ENCODE results near the gene STMP1.

- TF ChIP-seq CTCF (conservative IDR thresholded peaks at IDR 0.05; ENCODE audit: low read depth in 2 of 2): no peak
- TF ChIP-seq POLR2AphosphoS5 (IDR thresholded peaks at IDR 0.05; ENCODE audit: low read depth): no peak
- TF ChIP-seq EZH2 (IDR thresholded peaks at IDR 0.05; ENCODE audit: low read depth, unreplicated experiment): no peak
- TF ChIP-seq, protein P1, sequence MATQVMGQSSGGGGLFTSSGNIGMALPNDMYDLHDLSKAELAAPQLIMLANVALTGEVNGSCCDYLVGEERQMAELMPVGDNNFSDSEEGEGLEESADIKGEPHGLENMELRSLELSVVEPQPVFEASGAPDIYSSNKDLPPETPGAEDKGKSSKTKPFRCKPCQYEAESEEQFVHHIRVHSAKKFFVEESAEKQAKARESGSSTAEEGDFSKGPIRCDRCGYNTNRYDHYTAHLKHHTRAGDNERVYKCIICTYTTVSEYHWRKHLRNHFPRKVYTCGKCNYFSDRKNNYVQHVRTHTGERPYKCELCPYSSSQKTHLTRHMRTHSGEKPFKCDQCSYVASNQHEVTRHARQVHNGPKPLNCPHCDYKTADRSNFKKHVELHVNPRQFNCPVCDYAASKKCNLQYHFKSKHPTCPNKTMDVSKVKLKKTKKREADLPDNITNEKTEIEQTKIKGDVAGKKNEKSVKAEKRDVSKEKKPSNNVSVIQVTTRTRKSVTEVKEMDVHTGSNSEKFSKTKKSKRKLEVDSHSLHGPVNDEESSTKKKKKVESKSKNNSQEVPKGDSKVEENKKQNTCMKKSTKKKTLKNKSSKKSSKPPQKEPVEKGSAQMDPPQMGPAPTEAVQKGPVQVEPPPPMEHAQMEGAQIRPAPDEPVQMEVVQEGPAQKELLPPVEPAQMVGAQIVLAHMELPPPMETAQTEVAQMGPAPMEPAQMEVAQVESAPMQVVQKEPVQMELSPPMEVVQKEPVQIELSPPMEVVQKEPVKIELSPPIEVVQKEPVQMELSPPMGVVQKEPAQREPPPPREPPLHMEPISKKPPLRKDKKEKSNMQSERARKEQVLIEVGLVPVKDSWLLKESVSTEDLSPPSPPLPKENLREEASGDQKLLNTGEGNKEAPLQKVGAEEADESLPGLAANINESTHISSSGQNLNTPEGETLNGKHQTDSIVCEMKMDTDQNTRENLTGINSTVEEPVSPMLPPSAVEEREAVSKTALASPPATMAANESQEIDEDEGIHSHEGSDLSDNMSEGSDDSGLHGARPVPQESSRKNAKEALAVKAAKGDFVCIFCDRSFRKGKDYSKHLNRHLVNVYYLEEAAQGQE (IDR thresholded peaks at IDR 0.05; ENCODE audit: unreplicated experiment): no peak
- no peak for TF ChIP-seq CREB1 (CRISPR knock-in tag; IDR thresholded peaks at IDR 0.05; ENCODE audit: low read depth)
- no peak for TF ChIP-seq ZNF114 (CRISPR knock-in tag; IDR thresholded peaks at IDR 0.05)
- no peak for TF ChIP-seq EZH2phosphoT487 (IDR thresholded peaks at IDR 0.05; ENCODE audit: unreplicated experiment)
- TF ChIP-seq NANOG (IDR thresholded peaks at IDR 0.05; ENCODE audit: borderline replicate concordance): no peak
- TF ChIP-seq STAT1 (IDR thresholded peaks at IDR 0.05; ENCODE audit: unreplicated experiment): no peak
These were observed 14.6 kb upstream of the STMP1 start for GRCh38 chr7:135647755-135648154.
